Peyer's patch (tissue), 4 donors: ENCODE data around the gene SYT14.

ENCODE experiments used
- POLR2A ChIP-seq, 2 donors: fragments of 450-650 bp; IDR thresholded peaks; one replicate each; pipeline ENCODE4 v1.5.1; 2017; ENCODE audit warnings: antibody characterized with exemption in 2 of 2, mild to moderate bottlenecking in 2 of 2, moderate library complexity in 2 of 2
- TF ChIP-seq, protein P1 (sequence below), 6 experiments: fragments of 450-650 bp in 4 of 6; fragments of 200-600 bp in 2 of 6; sonication (generic) in 1 of 6; IDR thresholded peaks; one replicate each; pipeline ENCODE4 v1.5.1; 2017 to 2019; ENCODE audit warnings: antibody characterized with exemption in 6 of 6, mild to moderate bottlenecking in 3 of 6, moderate library complexity in 1 of 6

DNA sequence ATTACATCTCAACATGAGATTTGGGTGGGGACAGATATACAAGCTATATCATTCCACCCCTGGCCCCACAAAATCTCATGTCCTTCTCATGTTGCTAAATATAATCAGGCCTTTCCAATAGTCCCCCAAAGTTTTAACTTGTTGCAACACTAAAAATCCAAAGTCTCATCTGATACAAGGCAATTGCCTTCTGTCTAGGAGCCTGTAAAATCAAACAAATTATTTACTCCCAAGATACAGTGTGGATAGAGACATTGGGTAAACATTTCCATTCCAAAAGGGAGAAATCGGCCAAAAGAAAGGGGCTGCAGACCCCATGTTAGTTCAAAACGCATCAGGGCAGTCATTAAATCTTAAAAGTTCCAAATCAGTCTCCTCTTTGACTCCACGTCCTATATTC lies 47.0 kb downstream of the SYT14 start:
- no peak for TF ChIP-seq POLR2A (IDR thresholded peaks at IDR 0.05)
- TF ChIP-seq, protein P1, sequence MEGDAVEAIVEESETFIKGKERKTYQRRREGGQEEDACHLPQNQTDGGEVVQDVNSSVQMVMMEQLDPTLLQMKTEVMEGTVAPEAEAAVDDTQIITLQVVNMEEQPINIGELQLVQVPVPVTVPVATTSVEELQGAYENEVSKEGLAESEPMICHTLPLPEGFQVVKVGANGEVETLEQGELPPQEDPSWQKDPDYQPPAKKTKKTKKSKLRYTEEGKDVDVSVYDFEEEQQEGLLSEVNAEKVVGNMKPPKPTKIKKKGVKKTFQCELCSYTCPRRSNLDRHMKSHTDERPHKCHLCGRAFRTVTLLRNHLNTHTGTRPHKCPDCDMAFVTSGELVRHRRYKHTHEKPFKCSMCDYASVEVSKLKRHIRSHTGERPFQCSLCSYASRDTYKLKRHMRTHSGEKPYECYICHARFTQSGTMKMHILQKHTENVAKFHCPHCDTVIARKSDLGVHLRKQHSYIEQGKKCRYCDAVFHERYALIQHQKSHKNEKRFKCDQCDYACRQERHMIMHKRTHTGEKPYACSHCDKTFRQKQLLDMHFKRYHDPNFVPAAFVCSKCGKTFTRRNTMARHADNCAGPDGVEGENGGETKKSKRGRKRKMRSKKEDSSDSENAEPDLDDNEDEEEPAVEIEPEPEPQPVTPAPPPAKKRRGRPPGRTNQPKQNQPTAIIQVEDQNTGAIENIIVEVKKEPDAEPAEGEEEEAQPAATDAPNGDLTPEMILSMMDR (IDR thresholded peaks at IDR 0.05): no peak
